Measurements from ENCODE around the gene PCBP4. TPM values are rescaled to one million over a fixed set of nuclear protein-coding genes. Genes with fewer than 3 reads are reported as not detected.

PCBP4 gene
- total RNA-seq: 100 to 1,000 TPM in 1 of 5 donors, 10 to 100 TPM in 4; 12.5 to 122 (median 25.1) TPM
- 10 to 100 TPM; 26.5 to 54.9 (median 33.5) TPM for polyA plus RNA-seq
- long read RNA-seq, donor 1: 0 reads
- long read RNA-seq, donor 2: 0 reads
- long read RNA-seq, donor 3: 0 reads
- long read RNA-seq, donor 4: 0 reads
- long read RNA-seq, donor 5: 0 reads
- long read RNA-seq, donor 6: 0 reads
- long read RNA-seq, donor 7: 0 reads
- long read RNA-seq, donor 8: 0 reads
- long read RNA-seq, donor 9: 0 reads
- long read RNA-seq, donor 10, partial matches to known transcripts: 0 of 1 reads
- long read RNA-seq, donor 10, other reads (novel, unspliced or antisense): 0 of 1 reads

- Histone ChIP-seq H3K4me1 (peaks cover 25 to 90% (median 68%) of the 10 kb centered on the region in 4 donors), H3K9me3 (no peaks in the 10 kb centered on the region), H3K36me3 (peaks cover 0 to 7% (median 2%) of the 10 kb centered on the region in 4 donors), H3K27ac (peak within 1 kb of the TSS; percentile 88 to 98 (median 92)), H3K4me3 (peak within 1 kb of the TSS; percentile 73 to 92 (median 76)), H3K27me3 (peaks cover 0 to 5% (median 0%) of the 10 kb centered on the region in 3 donors)
- TF ChIP-seq, protein P1, sequence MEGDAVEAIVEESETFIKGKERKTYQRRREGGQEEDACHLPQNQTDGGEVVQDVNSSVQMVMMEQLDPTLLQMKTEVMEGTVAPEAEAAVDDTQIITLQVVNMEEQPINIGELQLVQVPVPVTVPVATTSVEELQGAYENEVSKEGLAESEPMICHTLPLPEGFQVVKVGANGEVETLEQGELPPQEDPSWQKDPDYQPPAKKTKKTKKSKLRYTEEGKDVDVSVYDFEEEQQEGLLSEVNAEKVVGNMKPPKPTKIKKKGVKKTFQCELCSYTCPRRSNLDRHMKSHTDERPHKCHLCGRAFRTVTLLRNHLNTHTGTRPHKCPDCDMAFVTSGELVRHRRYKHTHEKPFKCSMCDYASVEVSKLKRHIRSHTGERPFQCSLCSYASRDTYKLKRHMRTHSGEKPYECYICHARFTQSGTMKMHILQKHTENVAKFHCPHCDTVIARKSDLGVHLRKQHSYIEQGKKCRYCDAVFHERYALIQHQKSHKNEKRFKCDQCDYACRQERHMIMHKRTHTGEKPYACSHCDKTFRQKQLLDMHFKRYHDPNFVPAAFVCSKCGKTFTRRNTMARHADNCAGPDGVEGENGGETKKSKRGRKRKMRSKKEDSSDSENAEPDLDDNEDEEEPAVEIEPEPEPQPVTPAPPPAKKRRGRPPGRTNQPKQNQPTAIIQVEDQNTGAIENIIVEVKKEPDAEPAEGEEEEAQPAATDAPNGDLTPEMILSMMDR (IDR thresholded peaks at IDR 0.05): no peak
- TF ChIP-seq POLR2A (IDR thresholded peaks at IDR 0.05) (no peak), POLR2AphosphoS5 (IDR thresholded peaks at IDR 0.05) (peak in 2 of 3 donors; percentile 44 to 72), EP300 (IDR thresholded peaks at IDR 0.05) (no peak)
- intact Hi-C loops (cut with DNase I; ENCODE audit: low total_unique reads): no loop called here
- DNase-seq: peak; percentile 74 to 89
- WGBS, 5 donors: 1 to 2% (median 1%) methylated on average over 20 to 79 of the region's 90 CpGs
Observed at GRCh38 chr3:51967384-51968169, at the start of gene PCBP4. Gene PCBP4 (minus strand): TSS chr3:51967454. CDS start chr3:51961240, 6,214 bp downstream.

GRCh38 chr3:52015438-52016228 is 48.4 kb upstream of the PCBP4 start:
- Histone ChIP-seq H3K4me1 (no peaks in the 10 kb centered on the region), H3K9me3 (no peaks in the 10 kb centered on the region), H3K27ac (no peak overlapping the region), H3K27me3 (no peaks in the 10 kb centered on the region), H3K36me3 (no peaks in the 10 kb centered on the region), H3K4me3 (no peak overlapping the region)
- WGBS, 5 donors: 84 to 92% (median 86%) methylated on average over 7 to 13 of the region's 13 CpGs
- no peak for DNase-seq
- intact Hi-C loops (cut with DNase I; ENCODE audit: low total_unique reads): no loop called here
- TF ChIP-seq EP300 (IDR thresholded peaks at IDR 0.05) (no peak), POLR2A (IDR thresholded peaks at IDR 0.05) (no peak), POLR2AphosphoS5 (IDR thresholded peaks at IDR 0.05) (no peak)
- TF ChIP-seq, protein P1 (IDR thresholded peaks at IDR 0.05): no peak

DNA sequence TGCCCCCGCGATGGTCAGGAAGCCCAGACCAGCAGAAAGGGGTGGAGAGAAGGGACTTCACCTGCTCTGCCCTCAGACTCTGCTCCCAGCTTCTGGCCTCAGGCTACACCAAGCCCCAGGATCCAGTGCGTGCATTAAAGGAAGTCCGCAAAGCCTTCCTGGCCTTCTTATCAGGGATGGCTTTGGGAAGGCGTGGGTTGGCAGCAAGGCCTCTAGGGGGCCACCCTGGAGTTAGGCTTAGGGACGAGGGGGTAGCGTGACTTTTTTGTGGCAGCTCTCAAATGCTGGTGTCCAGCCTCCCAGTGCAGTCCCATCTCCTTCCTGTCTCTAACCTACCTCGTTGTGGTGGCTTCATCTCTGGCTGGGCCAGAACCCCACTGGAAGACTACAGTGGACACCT is 47.4 kb upstream of the PCBP4 start:
- 50 to 71% (median 56%) methylated on average over 5 to 8 of the region's 8 CpGs for WGBS, 5 donors
- no peaks in the 10 kb centered on the region for H3K36me3 ChIP-seq
- no peak overlapping the region for H3K4me3 ChIP-seq
- intact Hi-C loops (cut with DNase I; ENCODE audit: low total_unique reads): loop anchor here (5.0 kb wide), 1 partner anchor 118 kb away; no protein-coding TSS in a partner anchor
- no peaks in the 10 kb centered on the region for H3K9me3 ChIP-seq
- H3K27me3 ChIP-seq: no peaks in the 10 kb centered on the region
- DNase-seq: no peak
- TF ChIP-seq, protein P1 (IDR thresholded peaks at IDR 0.05): peak in 1 of 7 experiments; percentile 7
- no peak for TF ChIP-seq POLR2A (IDR thresholded peaks at IDR 0.05)
- no peak overlapping the region for H3K27ac ChIP-seq
- no peaks in the 10 kb centered on the region for H3K4me1 ChIP-seq
